HepG2 (cell line): ENCODE results near the gene IFNA16.

Source experiments
- BCLAF1 ChIP-seq: fragments of 450-650 bp; IDR thresholded peaks from 2 replicates; pipeline ENCODE4 v1.6.1; 2017; ENCODE audit warnings: mild to moderate bottlenecking
- CTCF ChIP-seq: sonication (generic); formaldehyde crosslinking; IDR thresholded peaks from 2 replicates; pipeline ENCODE4 v1.5.0; 2020; ENCODE audit warnings: mild to moderate bottlenecking, missing genetic modification reagents, moderate library complexity
- FOXA1 ChIP-seq, 2 experiments: fragments of 450-650 bp in 1 of 2; sonication (generic) in 1 of 2; formaldehyde crosslinking in 1 of 2; IDR thresholded peaks; 2 replicates each; pipeline versions ENCODE4 v1.4.0 to v1.6.1; 2016 to 2020; ENCODE audit warnings: missing genetic modification reagents in 1 of 2
- GATAD2A ChIP-seq: IDR thresholded peaks from 2 replicates; pipeline ENCODE4 v1.6.1; 2016
- MAFK ChIP-seq, 2 experiments: IDR thresholded peaks in 1 of 2; conservative IDR thresholded peaks in 1 of 2; 2 replicates each; pipeline ENCODE4 v1.6.1; 2011; ENCODE audit warnings: improper control_type of control experiment in 2 of 2, low read length in 2 of 2
- MYC ChIP-seq: sonication (generic); formaldehyde crosslinking; IDR thresholded peaks from 2 replicates; pipeline ENCODE4 v1.9.0; 2021; ENCODE audit warnings: missing genetic modification reagents, borderline replicate concordance
- SP1 ChIP-seq, 2 experiments: fragments of 450-650 bp in 1 of 2; sonication (generic) in 1 of 2; formaldehyde crosslinking in 1 of 2; IDR thresholded peaks; 2 replicates each; pipeline versions ENCODE4 v1.4.0 to v1.6.1; 2016 to 2020; ENCODE audit warnings: missing genetic modification reagents in 1 of 2
- TFE3 ChIP-seq: IDR thresholded peaks from 2 replicates; pipeline ENCODE4 v1.6.1; 2016
- ZNF160 ChIP-seq: sonication (generic); formaldehyde crosslinking; IDR thresholded peaks from 2 replicates; pipeline ENCODE4 v1.8.0; 2022; ENCODE audit warnings: mild to moderate bottlenecking, inconsistent platforms, missing genetic modification reagents
- ZNF230 ChIP-seq: sonication (generic); formaldehyde crosslinking; IDR thresholded peaks from 2 replicates; pipeline ENCODE4 v1.4.0; 2020; ENCODE audit warnings: mild to moderate bottlenecking, missing genetic modification reagents
- TF ChIP-seq, protein P1 (sequence below): sonication (generic); formaldehyde crosslinking; IDR thresholded peaks from 2 replicates; pipeline ENCODE4 v1.8.1; 2023; ENCODE audit warnings: mild to moderate bottlenecking, moderate library complexity, missing genetic modification reagents
- TF ChIP-seq, protein P2 (sequence below): sonication (generic); formaldehyde crosslinking; IDR thresholded peaks from 2 replicates; pipeline ENCODE4 v1.4.0; 2020; ENCODE audit warnings: missing genetic modification reagents

DNA sequence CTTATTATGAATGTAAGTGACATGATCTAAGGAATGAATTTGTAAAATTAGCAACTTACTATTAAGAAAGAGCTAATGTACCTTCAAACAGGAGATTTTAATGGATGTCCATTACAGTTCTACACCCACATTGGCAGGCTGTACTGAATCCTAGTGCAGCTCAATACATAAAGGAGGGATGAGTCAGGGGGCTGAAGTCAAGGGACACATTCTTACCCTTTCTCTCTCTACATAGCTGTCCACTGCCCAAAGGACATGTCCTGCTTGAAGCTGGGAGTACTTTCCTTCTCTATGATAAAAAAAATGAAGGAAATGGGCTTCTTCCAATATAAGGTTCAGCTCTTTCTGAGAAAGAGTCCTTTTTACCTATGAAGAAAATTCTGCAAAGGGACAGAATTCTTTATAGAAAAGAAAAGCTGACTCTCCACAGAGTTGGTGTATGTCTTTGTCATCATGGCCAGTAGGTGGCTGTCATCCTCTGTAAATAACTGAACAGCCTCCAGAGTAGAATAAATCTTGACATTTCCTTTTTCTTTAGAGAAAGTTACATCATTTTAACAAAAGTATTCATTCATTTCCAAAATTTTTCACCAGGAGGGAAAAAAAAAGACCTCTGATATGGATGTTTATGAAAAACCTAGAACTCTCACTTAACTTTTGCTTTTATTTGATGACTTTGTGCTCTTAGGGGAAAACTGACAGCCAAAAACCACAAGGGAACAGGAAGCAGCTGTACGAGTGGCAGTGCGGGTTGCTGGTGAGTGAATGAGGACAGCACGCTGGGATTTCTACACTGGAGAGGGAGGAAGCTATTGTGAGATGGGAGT is 35.8 kb upstream of the IFNA16 start:
- no peak for TF ChIP-seq GATAD2A (CRISPR knock-in tag)
- no peak for TF ChIP-seq BCLAF1
- TF ChIP-seq TFE3: no peak
- no peak for TF ChIP-seq FOXA1 (IDR thresholded peaks at IDR 0.05)
- no peak for TF ChIP-seq FOXA1 (CRISPR knock-in tag; IDR thresholded peaks at IDR 0.05)
- TF ChIP-seq MYC (CRISPR knock-in tag): no peak
- TF ChIP-seq SP1 (IDR thresholded peaks at IDR 0.05): no peak
- TF ChIP-seq SP1 (CRISPR knock-in tag; IDR thresholded peaks at IDR 0.05): no peak
- no peak for TF ChIP-seq ZNF230
- TF ChIP-seq, protein P1, sequence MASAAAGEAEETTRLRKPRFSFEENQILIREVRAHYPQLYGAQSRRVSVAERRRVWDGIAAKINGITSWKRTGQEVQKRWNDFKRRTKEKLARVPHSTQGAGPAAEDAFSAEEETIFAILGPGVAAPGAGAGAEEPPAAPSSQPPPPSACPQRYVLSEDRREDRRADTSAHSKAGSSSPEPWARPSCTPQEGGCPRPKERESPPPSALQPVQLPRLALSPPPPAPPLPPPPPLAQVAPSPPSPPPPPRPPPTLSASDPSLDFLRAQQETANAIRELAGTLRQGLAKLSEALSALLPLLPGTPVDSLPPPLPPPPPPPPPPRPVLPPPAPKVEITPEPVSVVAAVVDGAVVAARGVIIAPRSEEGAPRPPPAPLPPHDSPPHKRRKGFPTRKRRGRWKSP (CRISPR knock-in tag): no peak
- no peak for TF ChIP-seq ZNF160 (CRISPR knock-in tag)
- TF ChIP-seq, protein P2, sequence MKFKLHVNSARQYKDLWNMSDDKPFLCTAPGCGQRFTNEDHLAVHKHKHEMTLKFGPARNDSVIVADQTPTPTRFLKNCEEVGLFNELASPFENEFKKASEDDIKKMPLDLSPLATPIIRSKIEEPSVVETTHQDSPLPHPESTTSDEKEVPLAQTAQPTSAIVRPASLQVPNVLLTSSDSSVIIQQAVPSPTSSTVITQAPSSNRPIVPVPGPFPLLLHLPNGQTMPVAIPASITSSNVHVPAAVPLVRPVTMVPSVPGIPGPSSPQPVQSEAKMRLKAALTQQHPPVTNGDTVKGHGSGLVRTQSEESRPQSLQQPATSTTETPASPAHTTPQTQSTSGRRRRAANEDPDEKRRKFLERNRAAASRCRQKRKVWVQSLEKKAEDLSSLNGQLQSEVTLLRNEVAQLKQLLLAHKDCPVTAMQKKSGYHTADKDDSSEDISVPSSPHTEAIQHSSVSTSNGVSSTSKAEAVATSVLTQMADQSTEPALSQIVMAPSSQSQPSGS (CRISPR knock-in tag): no peak
- peak; percentile 37; the same call in 1 of the 2 replicates for TF ChIP-seq CTCF
- no peak for TF ChIP-seq MAFK (conservative IDR thresholded peaks at IDR 0.05 in 1 of 2, IDR thresholded peaks at IDR 0.05 in 1 of 2; ENCODE audit: low read length in 2 of 2)
